Osteocyte (in vitro differentiated cells): ENCODE results near the gene BRCA2. TPM values are rescaled to one million over a fixed set of nuclear protein-coding genes. Genes with fewer than 3 reads are reported as not detected.

ENCODE experiments used
- DNase-seq: peaks from one replicate; pipeline ENCODE4 v3.0.0; 2021; ENCODE audit warnings: mixed read lengths; ENCODE audit not compliant: unreplicated experiment; ENCODE audit errors: extremely low spot score
- H3K27ac Mint-ChIP-seq: one replicate; pipeline ENCODE4 v1.8.0; 2021; ENCODE audit warnings: mild to moderate bottlenecking, mixed read lengths; ENCODE audit not compliant: unreplicated experiment
- H3K27me3 Mint-ChIP-seq: one replicate; pipeline ENCODE4 v1.8.0; 2021; ENCODE audit warnings: mixed read lengths; ENCODE audit not compliant: unreplicated experiment
- H3K36me3 Mint-ChIP-seq: one replicate; pipeline ENCODE4 v1.8.0; 2021; ENCODE audit warnings: mixed read lengths; ENCODE audit not compliant: unreplicated experiment
- H3K4me1 Mint-ChIP-seq: one replicate; pipeline ENCODE4 v1.8.0; 2021; ENCODE audit warnings: mixed read lengths; ENCODE audit not compliant: unreplicated experiment
- H3K4me3 Mint-ChIP-seq: one replicate; pipeline ENCODE4 v1.8.0; 2021; ENCODE audit warnings: mild to moderate bottlenecking, moderate library complexity, mixed read lengths; ENCODE audit not compliant: unreplicated experiment
- H3K9me3 Mint-ChIP-seq: one replicate; pipeline ENCODE4 v1.8.0; 2021; ENCODE audit warnings: mixed read lengths; ENCODE audit not compliant: unreplicated experiment
- CTCF ChIP-seq: fragments of 200-600 bp; sonication (generic); IDR thresholded peaks from 2 replicates; pipeline ENCODE4 v1.5.0; 2021; ENCODE audit warnings: antibody characterized with exemption, mild to moderate bottlenecking, moderate library complexity
- total RNA-seq: library from RNA; stranded (reverse); gene quantifications from 2 replicates; pipeline ENCODE4 v1.2.1, GENCODE V29; 2021

Gene BRCA2
- total RNA-seq, 1 donor from 2014 or later, result 2.8 TPM

GRCh38 chr13:32284927-32285632 lies 30.2 kb upstream of the BRCA2 start:
- H3K27ac Mint-ChIP-seq, result peak overlapping the region; percentile 90
- no peak for DNase-seq
- no peak for TF ChIP-seq CTCF
- H3K27me3 Mint-ChIP-seq, result no peaks in the 10 kb centered on the region
- peaks cover 29% of the 10 kb centered on the region for H3K4me1 Mint-ChIP-seq
- H3K36me3 Mint-ChIP-seq, result no peaks in the 10 kb centered on the region
- H3K9me3 Mint-ChIP-seq, result no peaks in the 10 kb centered on the region
- peak overlapping the region; percentile 62 for H3K4me3 Mint-ChIP-seq

- no peak for TF ChIP-seq CTCF
- no peak overlapping the region for H3K4me3 Mint-ChIP-seq
- no peak for DNase-seq
- H3K4me1 Mint-ChIP-seq, result peaks cover 29% of the 10 kb centered on the region
- H3K27ac Mint-ChIP-seq, result peak overlapping the region; percentile 90
- H3K9me3 Mint-ChIP-seq, result no peaks in the 10 kb centered on the region
- H3K36me3 Mint-ChIP-seq, result no peaks in the 10 kb centered on the region
- no peaks in the 10 kb centered on the region for H3K27me3 Mint-ChIP-seq
These were observed 29.7 kb upstream of the BRCA2 start for GRCh38 chr13:32285633-32285965.

GRCh38 chr13:32297206-32297605 lies 18.1 kb upstream of the BRCA2 start:
- TF ChIP-seq CTCF, result no peak
- H3K27me3 Mint-ChIP-seq, result peaks cover 27% of the 10 kb centered on the region
- H3K27ac Mint-ChIP-seq, result no peak overlapping the region
- no peaks in the 10 kb centered on the region for H3K36me3 Mint-ChIP-seq
- no peak for DNase-seq
- no peaks in the 10 kb centered on the region for H3K4me1 Mint-ChIP-seq
- H3K9me3 Mint-ChIP-seq, result no peaks in the 10 kb centered on the region
- no peak overlapping the region for H3K4me3 Mint-ChIP-seq

- H3K27ac Mint-ChIP-seq, result no peak overlapping the region
- no peak for DNase-seq
- H3K4me1 Mint-ChIP-seq, result no peaks in the 10 kb centered on the region
- H3K9me3 Mint-ChIP-seq, result no peaks in the 10 kb centered on the region
- no peak overlapping the region for H3K4me3 Mint-ChIP-seq
- no peak for TF ChIP-seq CTCF
- H3K27me3 Mint-ChIP-seq, result peaks cover 27% of the 10 kb centered on the region
- no peaks in the 10 kb centered on the region for H3K36me3 Mint-ChIP-seq
These were observed 16.6 kb upstream of the BRCA2 start for GRCh38 chr13:32298695-32299094.

- no peak overlapping the region for H3K4me3 Mint-ChIP-seq
- no peaks in the 10 kb centered on the region for H3K36me3 Mint-ChIP-seq
- no peak for TF ChIP-seq CTCF
- peaks cover 23% of the 10 kb centered on the region for H3K27me3 Mint-ChIP-seq
- no peaks in the 10 kb centered on the region for H3K9me3 Mint-ChIP-seq
- H3K4me1 Mint-ChIP-seq, result no peaks in the 10 kb centered on the region
- DNase-seq, result no peak
- H3K27ac Mint-ChIP-seq, result no peak overlapping the region
These were observed 15.4 kb upstream of the BRCA2 start for GRCh38 chr13:32299893-32300292.
